ENCODE data around the gene DYNC1LI1. TPM values are rescaled to one million over a fixed set of nuclear protein-coding genes. Genes with fewer than 3 reads are reported as not detected.

DYNC1LI1 gene
- total RNA-seq, 2 donors from 2014 or later = 41.6 to 42.5 TPM

- peaks cover 12% of the 10 kb centered on the region for H3K4me1 ChIP-seq (ENCODE audit: control insufficient read depth, insufficient read depth, low read length)
- H3K9ac ChIP-seq (ENCODE audit: extremely low read depth, low read length, poor library complexity, severe bottlenecking) = no peak overlapping the region
- no peaks in the 10 kb centered on the region for H3K9me3 ChIP-seq (ENCODE audit: control insufficient read depth, low read length)
- H3K4me3 ChIP-seq (ENCODE audit: low read length) = no peak overlapping the region
- H3K4me3 Mint-ChIP-seq = no peak overlapping the region
- DNase-seq = no peak
- no peaks in the 10 kb centered on the region for H3K9me3 Mint-ChIP-seq
- peaks cover 9% of the 10 kb centered on the region for H3K36me3 Mint-ChIP-seq (ENCODE audit: low read depth)
- H3K4me1 Mint-ChIP-seq = peaks cover 19% of the 10 kb centered on the region
- H3K27me3 Mint-ChIP-seq (ENCODE audit: insufficient read depth) = no peaks in the 10 kb centered on the region
- no peak overlapping the region for H3K27ac ChIP-seq (ENCODE audit: low read depth, low read length)
- TF ChIP-seq CTCF (conservative IDR thresholded peaks at IDR 0.05) = no peak
- no peaks in the 10 kb centered on the region for H3K27me3 ChIP-seq (ENCODE audit: control insufficient read depth, insufficient read depth, low read length, poor library complexity, severe bottlenecking)
- peaks cover 4% of the 10 kb centered on the region for H3K36me3 ChIP-seq (ENCODE audit: control insufficient read depth, insufficient read depth, low read length)
- no peak overlapping the region for H3K27ac Mint-ChIP-seq
- WGBS, 2 experiments (ENCODE audit: insufficient coverage in 1 of 2, insufficient read length in 1 of 2) = 85 to 88% methylated on average over 2 of the region's 2 CpGs
Measured at GRCh38 chr3:32495609-32496008, 75.0 kb downstream of the DYNC1LI1 start.

GRCh38 chr3:32495085-32495484 is 75.6 kb downstream of the DYNC1LI1 start:
- H3K27ac ChIP-seq (ENCODE audit: low read depth, low read length) = no peak overlapping the region
- H3K27me3 ChIP-seq (ENCODE audit: control insufficient read depth, insufficient read depth, low read length, poor library complexity, severe bottlenecking) = no peaks in the 10 kb centered on the region
- Mint-ChIP-seq H3K4me1 (peaks cover 14% of the 10 kb centered on the region), H3K4me3 (no peak overlapping the region), H3K36me3 (ENCODE audit: low read depth) (peaks cover 11% of the 10 kb centered on the region), H3K9me3 (no peaks in the 10 kb centered on the region), H3K27ac (no peak overlapping the region), H3K27me3 (ENCODE audit: insufficient read depth) (no peaks in the 10 kb centered on the region)
- peaks cover 9% of the 10 kb centered on the region for H3K4me1 ChIP-seq (ENCODE audit: control insufficient read depth, insufficient read depth, low read length)
- no peak for TF ChIP-seq CTCF (conservative IDR thresholded peaks at IDR 0.05)
- no peaks in the 10 kb centered on the region for H3K9me3 ChIP-seq (ENCODE audit: control insufficient read depth, low read length)
- H3K9ac ChIP-seq (ENCODE audit: extremely low read depth, low read length, poor library complexity, severe bottlenecking) = no peak overlapping the region
- H3K36me3 ChIP-seq (ENCODE audit: control insufficient read depth, insufficient read depth, low read length) = peaks cover 4% of the 10 kb centered on the region
- no peak overlapping the region for H3K4me3 ChIP-seq (ENCODE audit: low read length)
- DNase-seq = no peak

GRCh38 chr3:32493437-32494414 is 76.9 kb downstream of the DYNC1LI1 start:
- Histone ChIP-seq H3K9me3 (ENCODE audit: control insufficient read depth, low read length) (no peaks in the 10 kb centered on the region), H3K36me3 (ENCODE audit: control insufficient read depth, insufficient read depth, low read length) (peaks cover 4% of the 10 kb centered on the region), H3K4me1 (ENCODE audit: control insufficient read depth, insufficient read depth, low read length) (peaks cover 9% of the 10 kb centered on the region), H3K27me3 (ENCODE audit: control insufficient read depth, insufficient read depth, low read length, poor library complexity, severe bottlenecking) (no peaks in the 10 kb centered on the region), H3K4me3 (ENCODE audit: low read length) (no peak overlapping the region), H3K9ac (ENCODE audit: extremely low read depth, low read length, poor library complexity, severe bottlenecking) (no peak overlapping the region), H3K27ac (ENCODE audit: low read depth, low read length) (no peak overlapping the region)
- 80 to 81% methylated on average over 3 of the region's 3 CpGs for WGBS, 2 experiments (ENCODE audit: insufficient coverage in 1 of 2, insufficient read length in 1 of 2)
- Mint-ChIP-seq H3K4me3 (no peak overlapping the region), H3K36me3 (ENCODE audit: low read depth) (peaks cover 9% of the 10 kb centered on the region), H3K27ac (no peak overlapping the region), H3K9me3 (no peaks in the 10 kb centered on the region), H3K4me1 (peaks cover 8% of the 10 kb centered on the region), H3K27me3 (ENCODE audit: insufficient read depth) (no peaks in the 10 kb centered on the region)
- no peak for DNase-seq
- no peak for TF ChIP-seq CTCF (conservative IDR thresholded peaks at IDR 0.05)

Measured in endodermal cell (in vitro differentiated cells).